Effector memory CD8-positive, alpha-beta T cell (primary cell): Measurements from ENCODE around the gene CSAG3.
"Not testable (repeated sequence)": the region's sequence is repeated elsewhere in the genome, so short reads cannot be mapped to it uniquely, and the experiment has no call there.

Source experiments
- ATAC-seq: fragments of 150-1000 bp; cut with Tn5 transposase; replicated peaks from 2 replicates; pipeline ENCODE4 v1.10.0; 2021; ENCODE audit warnings: mild to moderate bottlenecking, moderate library complexity
- DNase-seq, 3 experiments: peaks; one replicate each; pipeline ENCODE4 v3.0.0; 2021
- H3K27ac Mint-ChIP-seq, 2 donors: one replicate each; pipeline ENCODE4 v1.8.0; 2022; ENCODE audit warnings: mild to moderate bottlenecking in 2 of 2, mixed read lengths in 2 of 2, moderate library complexity in 2 of 2
- H3K27me3 Mint-ChIP-seq, 2 donors: one replicate each; pipeline ENCODE4 v1.8.0; 2022; ENCODE audit warnings: mixed read lengths in 2 of 2
- H3K36me3 Mint-ChIP-seq: one replicate; pipeline ENCODE4 v1.8.0; 2022; ENCODE audit warnings: mild to moderate bottlenecking, moderate library complexity, mixed read lengths; ENCODE audit not compliant: insufficient read depth
- H3K4me1 Mint-ChIP-seq, 2 donors: one replicate each; pipeline ENCODE4 v1.8.0; 2022; ENCODE audit warnings: low read depth in 2 of 2, mixed read lengths in 2 of 2
- H3K4me3 Mint-ChIP-seq, 2 donors: one replicate each; pipeline ENCODE4 v1.8.0; 2022; ENCODE audit warnings: mild to moderate bottlenecking in 2 of 2, mixed read lengths in 2 of 2, moderate library complexity in 2 of 2
- H3K9me3 Mint-ChIP-seq, 2 donors: one replicate each; pipeline ENCODE4 v1.8.0; 2022; ENCODE audit warnings: mixed read lengths in 2 of 2
- total RNA-seq, 9 experiments: gene quantifications; one replicate each; lab custom pipeline; 2026; lab: John Stamatoyannopoulos, UW

The CSAG3 gene
- 0 to 0.06 (median 0) reads per million in 9 experiments for total RNA-seq

DNA sequence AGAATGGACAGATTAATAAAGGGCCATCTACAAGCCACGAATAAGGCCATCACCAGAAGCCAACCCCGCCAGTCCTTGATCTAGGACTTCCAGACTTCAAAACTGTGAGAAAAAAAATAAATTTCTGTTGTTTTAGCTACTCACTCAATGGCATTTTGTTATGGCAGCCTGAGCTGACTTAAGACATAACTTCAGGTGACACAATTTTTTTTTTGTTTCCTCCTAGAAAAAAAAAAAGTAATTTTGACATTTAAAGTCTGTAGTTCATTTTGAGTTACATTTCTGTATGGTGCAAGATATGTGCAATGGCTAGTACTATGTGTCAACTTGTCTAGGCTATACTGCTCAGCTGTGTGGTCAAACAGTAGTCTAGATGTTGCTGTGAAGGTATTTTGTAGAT is at the start of gene CSAG3:
Gene CSAG3, plus strand, starts transcription at position 301 of the 400 bp plus-strand sequence.
- not testable (repeated sequence) for H3K9me3 Mint-ChIP-seq, ATAC-seq, H3K36me3 Mint-ChIP-seq, H3K4me1 Mint-ChIP-seq, H3K4me3 Mint-ChIP-seq, H3K27me3 Mint-ChIP-seq, DNase-seq, H3K27ac Mint-ChIP-seq

DNA sequence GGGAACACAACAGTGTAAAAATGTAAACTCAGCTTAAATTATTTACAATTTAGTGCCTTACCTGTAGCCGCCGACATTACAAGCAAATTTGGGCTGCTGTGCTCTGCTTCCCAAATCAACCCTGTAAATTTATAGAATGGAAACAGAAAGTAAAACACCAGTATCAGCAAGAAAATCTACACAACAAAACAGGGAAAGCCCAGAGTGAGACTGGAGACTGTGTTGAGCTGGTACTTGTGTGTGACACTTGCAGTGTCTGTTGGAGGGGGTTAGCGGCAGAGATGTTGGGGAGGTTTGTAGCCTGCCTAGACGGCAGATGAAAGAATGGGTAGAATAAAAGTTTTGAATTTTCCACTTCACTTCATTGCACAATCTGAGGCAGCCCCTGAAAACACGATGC is 45.8 kb upstream of the CSAG3 start:
- not testable (repeated sequence) for H3K27me3 Mint-ChIP-seq, DNase-seq, H3K9me3 Mint-ChIP-seq, H3K4me1 Mint-ChIP-seq, ATAC-seq, H3K27ac Mint-ChIP-seq, H3K36me3 Mint-ChIP-seq, H3K4me3 Mint-ChIP-seq

DNA sequence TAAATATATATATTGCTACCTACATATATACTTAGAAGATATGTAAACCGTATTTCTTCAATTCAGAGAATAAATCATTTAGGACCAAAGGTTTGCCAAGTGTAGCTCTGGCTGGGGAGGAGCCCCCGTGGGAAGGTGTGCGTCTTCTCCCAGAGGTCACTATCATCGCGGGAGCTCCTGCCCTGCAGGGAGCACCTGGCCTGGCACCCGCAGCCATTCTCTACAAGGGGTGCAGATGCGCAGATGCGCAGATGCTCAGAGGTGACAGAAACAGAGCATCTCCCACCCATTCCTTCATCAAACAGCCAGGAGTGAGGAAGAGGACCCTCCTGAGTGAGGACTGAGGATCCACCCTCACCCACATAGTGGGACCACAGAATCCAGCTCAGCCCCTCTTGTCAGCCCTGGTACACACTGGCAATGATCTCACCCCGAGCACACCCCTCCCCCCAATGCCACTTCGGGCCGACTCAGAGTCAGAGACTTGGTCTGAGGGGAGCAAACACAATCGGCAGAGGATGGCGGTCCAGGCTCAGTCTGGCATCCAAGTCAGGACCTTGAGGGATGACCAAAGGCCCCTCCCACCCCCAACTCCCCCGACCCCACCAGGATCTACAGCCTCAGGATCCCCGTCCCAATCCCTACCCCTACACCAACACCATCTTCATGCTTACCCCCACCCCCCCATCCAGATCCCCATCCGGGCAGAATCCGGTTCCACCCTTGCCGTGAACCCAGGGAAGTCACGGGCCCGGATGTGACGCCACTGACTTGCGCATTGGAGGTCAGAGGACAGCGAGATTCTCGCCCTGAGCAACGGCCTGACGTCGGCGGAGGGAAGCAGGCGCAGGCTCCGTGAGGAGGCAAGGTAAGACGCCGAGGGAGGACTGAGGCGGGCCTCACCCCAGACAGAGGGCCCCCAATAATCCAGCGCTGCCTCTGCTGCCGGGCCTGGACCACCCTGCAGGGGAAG is 44.9 kb upstream of the CSAG3 start, which contains the start of gene MAGEA2B:
Gene MAGEA2B, plus strand, starts transcription at position 814 of the 973 bp plus-strand sequence. CDS start 2,479 bp downstream, outside the sequence.
- DNase-seq, H3K27ac Mint-ChIP-seq, ATAC-seq, H3K27me3 Mint-ChIP-seq, H3K4me3 Mint-ChIP-seq, H3K4me1 Mint-ChIP-seq, H3K36me3 Mint-ChIP-seq, H3K9me3 Mint-ChIP-seq: not testable (repeated sequence)

DNA sequence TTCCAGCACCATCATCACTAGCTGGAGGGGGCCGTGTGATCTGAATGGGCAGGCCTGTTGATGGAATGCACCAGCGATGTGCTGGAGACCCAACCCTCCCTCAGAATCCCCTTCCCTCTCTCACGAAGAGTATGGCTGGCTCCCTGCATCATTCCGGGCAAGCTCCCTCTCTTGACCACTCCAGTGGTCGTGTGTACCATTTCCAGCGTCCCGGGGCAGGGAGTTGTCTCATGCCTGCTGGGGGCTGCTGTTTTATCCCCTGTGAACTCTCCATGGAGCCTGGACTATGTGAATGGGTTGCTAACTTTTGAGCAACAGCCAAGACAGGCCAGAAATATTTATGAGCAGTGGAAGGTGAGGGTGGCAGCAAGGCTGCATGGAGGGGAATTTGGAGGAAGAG is 33.6 kb upstream of the CSAG3 start:
- no peak for DNase-seq

DNA sequence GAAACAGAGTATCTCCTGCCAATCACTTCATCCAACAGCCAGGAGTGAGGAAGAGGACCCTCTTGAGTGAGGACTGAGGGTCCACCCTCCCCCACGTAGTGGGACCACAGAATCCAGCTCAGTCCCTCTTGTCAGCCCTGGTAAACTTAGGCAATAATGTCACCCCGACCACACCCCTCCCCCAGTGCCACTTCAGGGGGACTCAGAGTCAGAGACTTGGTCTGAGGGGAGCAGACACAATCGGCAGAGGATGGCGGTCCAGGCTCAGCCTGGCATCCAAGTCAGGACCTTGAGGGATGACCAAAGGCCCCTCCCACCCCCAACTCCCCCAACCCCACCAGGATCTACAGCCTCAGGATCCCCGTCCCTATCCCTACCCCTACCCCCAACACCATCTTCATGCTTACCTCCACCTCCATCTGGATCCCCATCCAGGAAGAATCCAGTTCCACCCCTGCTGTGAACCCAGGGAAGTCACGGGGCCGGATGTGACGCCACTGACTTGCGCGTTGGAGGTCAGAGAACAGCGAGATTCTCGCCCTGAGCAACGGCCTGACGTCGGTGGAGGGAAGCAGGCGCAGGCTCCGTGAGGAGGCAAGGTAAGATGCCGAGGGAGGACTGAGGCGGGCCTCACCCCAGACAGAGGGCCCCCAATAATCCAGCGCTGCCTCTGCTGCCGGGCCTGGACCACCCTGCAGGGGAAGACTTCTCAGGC is 25.6 kb upstream of the CSAG3 start, which contains the start of the genes CSAG1 and MAGEA12:
Gene CSAG1, minus strand, starts transcription at position 461 of the 715 bp plus-strand sequence. CDS start 1,261 bp downstream, outside the sequence.
Gene MAGEA12, plus strand, starts transcription at position 497 of the 715 bp plus-strand sequence. CDS start 2,405 bp downstream, outside the sequence.
- Mint-ChIP-seq H3K27ac (no peak within 1 kb of the TSS), H3K9me3 (no peaks in the 10 kb centered on the region)

More for the DNA sequence above, 33.6 kb upstream of the CSAG3 start:
- peaks cover 5 to 8% of the 10 kb centered on the region in 2 donors for H3K27me3 Mint-ChIP-seq
- no peak for ATAC-seq
- no peaks in the 10 kb centered on the region for H3K9me3 Mint-ChIP-seq
- no peak overlapping the region for H3K4me3 Mint-ChIP-seq
- no peaks in the 10 kb centered on the region for H3K4me1 Mint-ChIP-seq
- no peak overlapping the region for H3K27ac Mint-ChIP-seq
- H3K36me3 Mint-ChIP-seq, result no peaks in the 10 kb centered on the region

DNA sequence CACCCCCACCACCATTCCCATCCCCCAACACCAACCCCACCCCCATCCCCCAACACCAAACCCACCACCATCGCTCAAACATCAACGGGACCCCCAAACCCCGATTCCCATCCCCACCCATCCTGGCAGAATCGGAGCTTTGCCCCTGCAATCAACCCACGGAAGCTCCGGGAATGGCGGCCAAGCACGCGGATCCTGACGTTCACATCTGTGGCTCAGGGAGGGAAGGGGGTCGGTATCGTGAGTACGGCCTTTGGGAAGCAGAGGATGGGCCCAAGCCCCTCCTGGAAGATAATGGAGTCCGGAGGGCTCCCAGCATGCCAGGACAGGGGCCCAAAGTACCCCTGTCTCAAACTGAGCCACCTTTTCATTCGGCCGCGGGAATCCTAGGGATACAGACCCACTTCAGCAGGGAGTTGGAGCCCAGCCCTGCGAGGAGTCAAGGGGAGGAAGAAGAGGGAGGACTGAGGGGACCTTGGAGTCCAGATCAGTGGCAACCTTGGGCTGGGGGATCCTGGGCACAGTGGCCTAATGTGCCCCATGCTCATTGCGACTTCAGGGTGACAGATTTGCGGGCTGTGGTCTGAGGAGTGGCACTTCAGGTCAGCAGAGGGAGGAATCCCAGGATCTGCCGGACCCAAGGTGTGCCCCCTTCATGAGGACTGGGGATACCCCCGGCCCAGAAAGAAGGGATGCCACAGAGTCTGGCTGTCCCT is 24.7 kb upstream of the CSAG3 start:
- not testable (repeated sequence) for H3K36me3 Mint-ChIP-seq, H3K27me3 Mint-ChIP-seq, H3K9me3 Mint-ChIP-seq, DNase-seq, H3K4me1 Mint-ChIP-seq, H3K4me3 Mint-ChIP-seq, H3K27ac Mint-ChIP-seq, ATAC-seq

More for the DNA sequence above, 25.6 kb upstream of the CSAG3 start, which contains the start of the genes CSAG1 and MAGEA12:
- DNase-seq, result no peak
- Mint-ChIP-seq H3K27me3 (peaks cover 0 to 5% of the 10 kb centered on the region in 2 donors), H3K36me3 (no peaks in the 10 kb centered on the region), H3K4me3 (no peak within 1 kb of the TSS), H3K4me1 (no peaks in the 10 kb centered on the region)
- ATAC-seq, result no peak

DNA sequence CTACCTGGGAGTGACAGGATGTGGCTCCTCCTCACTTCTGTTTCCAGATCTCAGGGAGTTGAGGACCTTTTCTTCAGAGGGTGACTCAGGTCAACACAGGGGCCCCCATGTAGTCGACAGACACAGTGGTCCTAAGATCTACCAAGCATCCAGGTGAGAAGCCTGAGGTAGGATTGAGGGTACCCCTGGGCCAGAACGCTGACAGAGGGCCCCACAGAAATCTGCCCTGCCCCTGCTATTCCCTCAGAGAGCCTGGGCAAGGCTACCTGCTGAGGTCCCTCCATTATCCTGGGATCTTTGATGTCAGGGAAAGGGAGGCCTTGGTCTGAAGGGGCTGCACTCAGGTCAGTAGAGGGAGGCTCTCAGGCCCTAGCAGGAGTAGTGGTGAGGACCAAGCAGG is 23.9 kb upstream of the CSAG3 start:
- DNase-seq (no peak), ATAC-seq (no peak)
- Mint-ChIP-seq H3K9me3 (no peaks in the 10 kb centered on the region), H3K27me3 (no peaks in the 10 kb centered on the region), H3K4me3 (no peak overlapping the region), H3K36me3 (no peaks in the 10 kb centered on the region), H3K27ac (no peak overlapping the region), H3K4me1 (no peaks in the 10 kb centered on the region)

DNA sequence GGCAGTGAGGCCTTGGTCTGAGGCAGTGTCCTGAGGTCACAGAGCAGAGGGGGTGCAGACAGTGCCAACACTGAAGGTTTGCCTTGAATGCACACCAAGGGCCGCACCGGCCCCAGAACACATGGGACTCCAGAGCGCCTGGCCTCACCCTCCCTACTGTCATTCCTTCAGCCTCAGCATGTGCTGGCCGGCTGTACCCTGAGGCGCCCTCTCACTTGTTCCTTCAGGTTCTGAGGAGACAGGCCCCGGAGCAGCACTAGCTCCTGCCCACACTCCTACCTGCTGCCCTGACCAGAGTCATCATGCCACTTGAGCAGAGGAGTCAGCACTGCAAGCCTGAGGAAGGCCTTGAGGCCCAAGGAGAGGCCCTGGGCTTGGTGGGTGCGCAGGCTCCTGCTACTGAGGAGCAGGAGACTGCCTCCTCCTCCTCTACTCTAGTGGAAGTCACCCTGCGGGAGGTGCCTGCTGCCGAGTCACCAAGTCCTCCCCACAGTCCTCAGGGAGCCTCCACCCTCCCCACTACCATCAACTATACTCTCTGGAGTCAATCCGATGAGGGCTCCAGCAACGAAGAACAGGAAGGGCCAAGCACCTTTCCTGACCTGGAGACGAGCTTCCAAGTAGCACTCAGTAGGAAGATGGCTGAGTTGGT is 23.0 kb upstream of the CSAG3 start:
- Mint-ChIP-seq H3K4me1 (no peaks in the 10 kb centered on the region), H3K4me3 (no peak overlapping the region)
- DNase-seq, result no peak

DNA sequence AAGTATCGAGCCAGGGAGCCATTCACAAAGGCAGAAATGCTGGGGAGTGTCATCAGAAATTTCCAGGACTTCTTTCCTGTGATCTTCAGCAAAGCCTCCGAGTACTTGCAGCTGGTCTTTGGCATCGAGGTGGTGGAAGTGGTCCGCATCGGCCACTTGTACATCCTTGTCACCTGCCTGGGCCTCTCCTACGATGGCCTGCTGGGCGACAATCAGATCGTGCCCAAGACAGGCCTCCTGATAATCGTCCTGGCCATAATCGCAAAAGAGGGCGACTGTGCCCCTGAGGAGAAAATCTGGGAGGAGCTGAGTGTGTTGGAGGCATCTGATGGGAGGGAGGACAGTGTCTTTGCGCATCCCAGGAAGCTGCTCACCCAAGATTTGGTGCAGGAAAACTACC is 22.5 kb upstream of the CSAG3 start:
- not testable (repeated sequence) for H3K4me3 Mint-ChIP-seq, H3K4me1 Mint-ChIP-seq, H3K9me3 Mint-ChIP-seq, DNase-seq, H3K27me3 Mint-ChIP-seq, ATAC-seq, H3K27ac Mint-ChIP-seq, H3K36me3 Mint-ChIP-seq

More for the DNA sequence above, 23.0 kb upstream of the CSAG3 start:
- H3K27ac Mint-ChIP-seq, result no peak overlapping the region
- no peaks in the 10 kb centered on the region for H3K9me3 Mint-ChIP-seq
- H3K27me3 Mint-ChIP-seq, result no peaks in the 10 kb centered on the region
- ATAC-seq, result no peak
- H3K36me3 Mint-ChIP-seq, result no peaks in the 10 kb centered on the region

DNA sequence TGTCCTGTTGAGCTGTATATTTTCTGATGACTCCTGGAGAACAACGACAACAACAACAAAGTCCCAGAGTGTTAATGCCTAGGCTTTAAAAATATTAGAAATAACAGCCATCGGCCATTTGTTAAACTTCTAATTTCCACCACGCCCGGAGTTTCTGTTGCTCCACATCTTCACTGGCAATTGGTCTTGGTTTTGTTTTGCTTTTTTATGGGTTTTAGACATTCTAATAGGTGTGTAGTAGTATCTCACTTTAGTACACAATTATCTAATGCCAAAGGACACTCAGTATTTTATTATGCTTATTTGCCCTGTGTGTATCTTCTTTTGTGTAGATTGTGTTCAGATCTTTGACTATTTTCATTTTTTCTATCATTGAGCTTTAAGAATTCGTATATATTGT is 20.5 kb upstream of the CSAG3 start:
- H3K36me3 Mint-ChIP-seq, result no peaks in the 10 kb centered on the region
- DNase-seq, result no peak
- no peak for ATAC-seq
- H3K27ac Mint-ChIP-seq, result no peak overlapping the region
- H3K9me3 Mint-ChIP-seq, result no peaks in the 10 kb centered on the region
- no peaks in the 10 kb centered on the region for H3K27me3 Mint-ChIP-seq
- no peaks in the 10 kb centered on the region for H3K4me1 Mint-ChIP-seq
- no peak overlapping the region for H3K4me3 Mint-ChIP-seq

DNA sequence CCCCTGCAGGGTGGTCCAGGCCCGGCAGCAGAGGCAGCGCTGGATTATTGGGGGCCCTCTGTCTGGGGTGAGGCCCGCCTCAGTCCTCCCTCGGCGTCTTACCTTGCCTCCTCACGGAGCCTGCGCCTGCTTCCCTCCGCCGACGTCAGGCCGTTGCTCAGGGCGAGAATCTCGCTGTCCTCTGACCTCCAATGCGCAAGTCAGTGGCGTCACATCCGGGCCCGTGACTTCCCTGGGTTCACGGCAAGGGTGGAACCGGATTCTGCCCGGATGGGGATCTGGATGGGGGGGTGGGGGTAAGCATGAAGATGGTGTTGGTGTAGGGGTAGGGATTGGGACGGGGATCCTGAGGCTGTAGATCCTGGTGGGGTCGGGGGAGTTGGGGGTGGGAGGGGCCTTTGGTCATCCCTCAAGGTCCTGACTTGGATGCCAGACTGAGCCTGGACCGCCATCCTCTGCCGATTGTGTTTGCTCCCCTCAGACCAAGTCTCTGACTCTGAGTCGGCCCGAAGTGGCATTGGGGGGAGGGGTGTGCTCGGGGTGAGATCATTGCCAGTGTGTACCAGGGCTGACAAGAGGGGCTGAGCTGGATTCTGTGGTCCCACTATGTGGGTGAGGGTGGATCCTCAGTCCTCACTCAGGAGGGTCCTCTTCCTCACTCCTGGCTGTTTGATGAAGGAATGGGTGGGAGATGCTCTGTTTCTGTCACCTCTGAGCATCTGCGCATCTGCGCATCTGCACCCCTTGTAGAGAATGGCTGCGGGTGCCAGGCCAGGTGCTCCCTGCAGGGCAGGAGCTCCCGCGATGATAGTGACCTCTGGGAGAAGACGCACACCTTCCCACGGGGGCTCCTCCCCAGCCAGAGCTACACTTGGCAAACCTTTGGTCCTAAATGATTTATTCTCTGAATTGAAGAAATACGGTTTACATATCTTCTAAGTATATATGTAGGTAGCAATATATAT is 5.0 kb upstream of the CSAG3 start, which contains the start of gene MAGEA2:
Gene MAGEA2, minus strand, starts transcription at position 157 of the 965 bp plus-strand sequence. CDS start 2,479 bp downstream, outside the sequence.
- not testable (repeated sequence) for H3K4me3 Mint-ChIP-seq, H3K27me3 Mint-ChIP-seq, H3K4me1 Mint-ChIP-seq, ATAC-seq, H3K9me3 Mint-ChIP-seq, DNase-seq, H3K36me3 Mint-ChIP-seq, H3K27ac Mint-ChIP-seq

DNA sequence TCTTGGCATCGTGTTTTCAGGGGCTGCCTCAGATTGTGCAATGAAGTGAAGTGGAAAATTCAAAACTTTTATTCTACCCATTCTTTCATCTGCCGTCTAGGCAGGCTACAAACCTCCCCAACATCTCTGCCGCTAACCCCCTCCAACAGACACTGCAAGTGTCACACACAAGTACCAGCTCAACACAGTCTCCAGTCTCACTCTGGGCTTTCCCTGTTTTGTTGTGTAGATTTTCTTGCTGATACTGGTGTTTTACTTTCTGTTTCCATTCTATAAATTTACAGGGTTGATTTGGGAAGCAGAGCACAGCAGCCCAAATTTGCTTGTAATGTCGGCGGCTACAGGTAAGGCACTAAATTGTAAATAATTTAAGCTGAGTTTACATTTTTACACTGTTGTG is 4.1 kb upstream of the CSAG3 start:
- not testable (repeated sequence) for H3K27me3 Mint-ChIP-seq, H3K9me3 Mint-ChIP-seq, H3K4me3 Mint-ChIP-seq, H3K27ac Mint-ChIP-seq, H3K36me3 Mint-ChIP-seq, H3K4me1 Mint-ChIP-seq, ATAC-seq, DNase-seq
